ENCODE measurements around the gene CFAP100.

The CFAP100 gene

DNA sequence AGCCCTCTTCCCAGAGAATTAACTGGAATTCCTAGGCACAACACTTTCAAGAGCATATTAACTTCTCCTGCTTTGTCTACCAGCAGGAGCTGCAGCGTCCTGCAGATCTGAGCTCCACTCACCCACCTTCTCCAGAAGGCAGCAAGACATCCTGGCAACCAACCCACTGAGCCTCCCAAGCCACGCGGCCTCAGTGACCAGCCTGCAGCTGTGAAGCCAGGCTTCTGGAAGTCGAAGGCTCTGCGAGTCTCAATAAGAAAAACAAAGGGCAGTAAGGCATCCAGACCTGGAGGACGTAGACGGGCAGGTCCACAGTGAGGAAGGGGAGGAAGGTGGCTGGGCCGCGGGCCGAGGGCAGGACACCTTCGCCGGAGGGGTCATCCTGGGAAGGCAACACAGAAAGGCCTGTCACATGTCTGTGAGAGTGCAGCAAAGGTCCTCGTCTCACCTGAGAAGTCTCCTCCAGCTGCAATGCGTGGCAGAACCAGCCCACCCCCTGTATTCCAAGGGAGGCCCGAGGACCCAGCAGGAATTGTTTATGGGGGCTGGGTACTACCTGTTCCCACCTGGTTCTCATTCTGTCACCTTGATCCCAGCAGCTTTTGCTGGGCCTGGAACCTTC, 44.7 kb downstream of the CFAP100 start:
- Histone ChIP-seq H3K4me2 (ENCODE audit: low read length) (no peak overlapping the region), H3K9me2 (ENCODE audit: low read depth, low read length) (no peaks in the 10 kb centered on the region), H3K9ac (ENCODE audit: low read length) (no peak overlapping the region), H3K27me3 (ENCODE audit: insufficient read depth, low read length) (no peaks in the 10 kb centered on the region), H3F3A (ENCODE audit: insufficient read depth, low read length) (no peaks in the 10 kb centered on the region), H4K20me1 (ENCODE audit: insufficient read depth, low read length) (no peaks in the 10 kb centered on the region), H3K27ac (ENCODE audit: low read depth, low read length, poor library complexity, severe bottlenecking) (no peak overlapping the region), H3K4me3 (ENCODE audit: low read depth, low read length, poor library complexity, severe bottlenecking) (no peak overlapping the region), H2AFZ (ENCODE audit: low read length) (no peak overlapping the region), H3K9me3 (ENCODE audit: low read length) (no peaks in the 10 kb centered on the region), H3K79me2 (ENCODE audit: insufficient read depth, low read length) (no peaks in the 10 kb centered on the region), H3K4me1 (ENCODE audit: insufficient read depth, low read length, severe bottlenecking) (no peaks in the 10 kb centered on the region), H3K36me3 (ENCODE audit: insufficient read depth, low read length) (peaks cover 7% of the 10 kb centered on the region; the same call in 1 of the 2 replicates)
- TF ChIP-seq, protein P1, sequence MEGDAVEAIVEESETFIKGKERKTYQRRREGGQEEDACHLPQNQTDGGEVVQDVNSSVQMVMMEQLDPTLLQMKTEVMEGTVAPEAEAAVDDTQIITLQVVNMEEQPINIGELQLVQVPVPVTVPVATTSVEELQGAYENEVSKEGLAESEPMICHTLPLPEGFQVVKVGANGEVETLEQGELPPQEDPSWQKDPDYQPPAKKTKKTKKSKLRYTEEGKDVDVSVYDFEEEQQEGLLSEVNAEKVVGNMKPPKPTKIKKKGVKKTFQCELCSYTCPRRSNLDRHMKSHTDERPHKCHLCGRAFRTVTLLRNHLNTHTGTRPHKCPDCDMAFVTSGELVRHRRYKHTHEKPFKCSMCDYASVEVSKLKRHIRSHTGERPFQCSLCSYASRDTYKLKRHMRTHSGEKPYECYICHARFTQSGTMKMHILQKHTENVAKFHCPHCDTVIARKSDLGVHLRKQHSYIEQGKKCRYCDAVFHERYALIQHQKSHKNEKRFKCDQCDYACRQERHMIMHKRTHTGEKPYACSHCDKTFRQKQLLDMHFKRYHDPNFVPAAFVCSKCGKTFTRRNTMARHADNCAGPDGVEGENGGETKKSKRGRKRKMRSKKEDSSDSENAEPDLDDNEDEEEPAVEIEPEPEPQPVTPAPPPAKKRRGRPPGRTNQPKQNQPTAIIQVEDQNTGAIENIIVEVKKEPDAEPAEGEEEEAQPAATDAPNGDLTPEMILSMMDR (IDR thresholded peaks at IDR 0.05; ENCODE audit: low read length), result no peak
- TF ChIP-seq EZH2 (IDR thresholded peaks at IDR 0.05; ENCODE audit: borderline replicate concordance, low read length), result no peak

DNA sequence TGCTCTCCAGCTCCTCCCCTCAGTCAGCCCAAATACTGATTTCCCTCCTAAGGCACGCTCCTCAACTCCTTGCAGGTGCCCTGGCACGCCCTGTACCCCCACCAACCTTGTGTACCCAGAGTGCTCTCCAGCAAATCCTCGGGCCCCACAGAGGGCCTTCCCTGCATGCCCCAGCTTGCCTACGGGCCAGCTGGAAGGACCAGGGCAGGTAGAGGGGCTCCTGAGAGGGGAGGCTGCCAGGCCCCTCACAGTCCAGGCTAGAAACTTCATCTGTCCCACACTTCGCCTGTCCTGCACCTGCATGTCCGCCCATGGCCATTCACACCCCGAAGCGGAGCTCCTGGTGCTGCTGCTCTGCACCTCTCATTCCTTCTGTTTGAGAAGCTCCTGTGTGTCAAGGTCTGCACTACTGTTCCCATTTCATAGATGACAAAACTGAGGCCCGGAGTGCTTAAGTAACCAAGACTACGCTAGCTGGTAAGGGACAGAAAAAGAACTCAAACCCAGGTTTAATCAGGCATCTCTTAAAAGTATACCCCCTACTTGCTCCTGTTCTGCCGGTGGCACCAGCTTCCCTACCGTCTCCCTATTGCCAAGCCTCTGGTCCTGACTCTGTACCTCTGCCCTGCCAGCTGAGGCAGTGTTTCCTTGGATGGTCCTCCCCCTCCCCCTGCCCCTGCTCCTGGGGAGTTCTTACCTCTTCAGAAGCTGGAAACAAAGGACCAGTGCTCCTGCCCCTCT, 45.4 kb downstream of the CFAP100 start:
- Histone ChIP-seq H3K27ac (ENCODE audit: low read depth, low read length, poor library complexity, severe bottlenecking) (no peak overlapping the region), H3K27me3 (ENCODE audit: insufficient read depth, low read length) (no peaks in the 10 kb centered on the region), H3K79me2 (ENCODE audit: insufficient read depth, low read length) (no peaks in the 10 kb centered on the region), H3K4me2 (ENCODE audit: low read length) (no peak overlapping the region), H3K4me1 (ENCODE audit: insufficient read depth, low read length, severe bottlenecking) (no peaks in the 10 kb centered on the region), H3K36me3 (ENCODE audit: insufficient read depth, low read length) (peaks cover 7% of the 10 kb centered on the region; the same call in 1 of the 2 replicates), H4K20me1 (ENCODE audit: insufficient read depth, low read length) (no peaks in the 10 kb centered on the region), H3K9ac (ENCODE audit: low read length) (no peak overlapping the region), H2AFZ (ENCODE audit: low read length) (no peak overlapping the region), H3K9me3 (ENCODE audit: low read length) (no peaks in the 10 kb centered on the region), H3K4me3 (ENCODE audit: low read depth, low read length, poor library complexity, severe bottlenecking) (no peak overlapping the region), H3F3A (ENCODE audit: insufficient read depth, low read length) (no peaks in the 10 kb centered on the region), H3K9me2 (ENCODE audit: low read depth, low read length) (no peaks in the 10 kb centered on the region)
- TF ChIP-seq EZH2 (IDR thresholded peaks at IDR 0.05; ENCODE audit: borderline replicate concordance, low read length), result no peak
- TF ChIP-seq, protein P1 (IDR thresholded peaks at IDR 0.05; ENCODE audit: low read length), result no peak

DNA sequence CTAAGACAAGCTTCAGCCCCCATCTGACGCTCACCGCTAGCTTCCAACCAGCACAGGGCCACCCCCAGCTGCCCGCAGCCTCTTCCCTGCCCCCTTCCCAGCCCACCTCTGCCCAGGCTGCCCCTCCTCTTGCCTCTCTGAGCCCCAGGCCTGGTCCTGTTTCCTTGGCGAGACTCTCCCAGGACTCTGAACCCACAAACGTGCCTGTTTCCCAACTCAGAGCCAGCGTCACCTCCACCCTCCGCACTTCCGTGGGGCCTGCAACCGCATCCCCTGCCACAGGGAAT, 45.9 kb downstream of the CFAP100 start:
- H2AFZ ChIP-seq (ENCODE audit: low read length), result no peak overlapping the region
- H3K27me3 ChIP-seq (ENCODE audit: insufficient read depth, low read length), result no peaks in the 10 kb centered on the region
- H3K9me3 ChIP-seq (ENCODE audit: low read length), result no peaks in the 10 kb centered on the region
- H3F3A ChIP-seq (ENCODE audit: insufficient read depth, low read length), result no peaks in the 10 kb centered on the region
- H3K36me3 ChIP-seq (ENCODE audit: insufficient read depth, low read length), result peaks cover 7% of the 10 kb centered on the region; the same call in 1 of the 2 replicates
- H4K20me1 ChIP-seq (ENCODE audit: insufficient read depth, low read length), result no peaks in the 10 kb centered on the region
- H3K9ac ChIP-seq (ENCODE audit: low read length), result no peak overlapping the region
- no peak for TF ChIP-seq EZH2 (IDR thresholded peaks at IDR 0.05; ENCODE audit: borderline replicate concordance, low read length)
- TF ChIP-seq, protein P1 (IDR thresholded peaks at IDR 0.05; ENCODE audit: low read length), result no peak
- no peak overlapping the region for H3K4me2 ChIP-seq (ENCODE audit: low read length)
- H3K79me2 ChIP-seq (ENCODE audit: insufficient read depth, low read length), result no peaks in the 10 kb centered on the region
- H3K27ac ChIP-seq (ENCODE audit: low read depth, low read length, poor library complexity, severe bottlenecking), result no peak overlapping the region
- no peaks in the 10 kb centered on the region for H3K9me2 ChIP-seq (ENCODE audit: low read depth, low read length)
- no peaks in the 10 kb centered on the region for H3K4me1 ChIP-seq (ENCODE audit: insufficient read depth, low read length, severe bottlenecking)
- no peak overlapping the region for H3K4me3 ChIP-seq (ENCODE audit: low read depth, low read length, poor library complexity, severe bottlenecking)

Measured in OCI-LY1 (cell line).